ENCODE data around the gene HMCN2. TPM values are rescaled to one million over a fixed set of nuclear protein-coding genes. Genes with fewer than 3 reads are reported as not detected.

HMCN2 gene
- total RNA-seq, 1 donor from 2014 or later = not detected

DNA sequence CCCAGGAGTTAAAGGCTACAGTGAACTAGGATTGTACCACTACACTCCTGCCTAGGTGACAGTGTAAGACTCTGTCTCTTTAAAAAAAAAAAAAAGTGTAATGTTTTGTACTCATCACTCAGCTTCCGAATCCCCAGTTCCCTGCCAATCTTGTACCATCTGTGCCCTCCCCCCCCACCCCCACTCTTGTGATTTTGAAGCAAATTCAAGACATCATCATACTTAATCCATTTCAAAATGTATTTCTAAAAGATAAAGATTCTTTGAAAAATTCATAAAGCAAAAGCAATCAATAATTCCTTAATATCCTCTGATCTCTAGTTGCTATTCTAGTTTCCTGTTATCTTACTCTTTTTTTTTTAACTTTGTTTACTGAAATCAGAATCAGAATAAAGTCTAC, 34.9 kb upstream of the HMCN2 start:
- intact Hi-C loops (cut with micrococcal nuclease) = no loop called here
- Mint-ChIP-seq H3K4me3 (no peak overlapping the region), H3K27ac (no peak overlapping the region), H3K9me3 (peaks cover 9% of the 10 kb centered on the region), H3K27me3 (peaks cover 2% of the 10 kb centered on the region), H3K4me1 (no peaks in the 10 kb centered on the region), H3K36me3 (ENCODE audit: low read depth) (no peaks in the 10 kb centered on the region)
- no peak for DNase-seq
- POLR2A ChIA-PET = no interaction called here
- TF ChIP-seq, protein P1, sequence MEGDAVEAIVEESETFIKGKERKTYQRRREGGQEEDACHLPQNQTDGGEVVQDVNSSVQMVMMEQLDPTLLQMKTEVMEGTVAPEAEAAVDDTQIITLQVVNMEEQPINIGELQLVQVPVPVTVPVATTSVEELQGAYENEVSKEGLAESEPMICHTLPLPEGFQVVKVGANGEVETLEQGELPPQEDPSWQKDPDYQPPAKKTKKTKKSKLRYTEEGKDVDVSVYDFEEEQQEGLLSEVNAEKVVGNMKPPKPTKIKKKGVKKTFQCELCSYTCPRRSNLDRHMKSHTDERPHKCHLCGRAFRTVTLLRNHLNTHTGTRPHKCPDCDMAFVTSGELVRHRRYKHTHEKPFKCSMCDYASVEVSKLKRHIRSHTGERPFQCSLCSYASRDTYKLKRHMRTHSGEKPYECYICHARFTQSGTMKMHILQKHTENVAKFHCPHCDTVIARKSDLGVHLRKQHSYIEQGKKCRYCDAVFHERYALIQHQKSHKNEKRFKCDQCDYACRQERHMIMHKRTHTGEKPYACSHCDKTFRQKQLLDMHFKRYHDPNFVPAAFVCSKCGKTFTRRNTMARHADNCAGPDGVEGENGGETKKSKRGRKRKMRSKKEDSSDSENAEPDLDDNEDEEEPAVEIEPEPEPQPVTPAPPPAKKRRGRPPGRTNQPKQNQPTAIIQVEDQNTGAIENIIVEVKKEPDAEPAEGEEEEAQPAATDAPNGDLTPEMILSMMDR (IDR thresholded peaks at IDR 0.05) = no peak
- CTCF ChIA-PET = no interaction called here
- no peak for ATAC-seq (ENCODE audit: low read depth)

DNA sequence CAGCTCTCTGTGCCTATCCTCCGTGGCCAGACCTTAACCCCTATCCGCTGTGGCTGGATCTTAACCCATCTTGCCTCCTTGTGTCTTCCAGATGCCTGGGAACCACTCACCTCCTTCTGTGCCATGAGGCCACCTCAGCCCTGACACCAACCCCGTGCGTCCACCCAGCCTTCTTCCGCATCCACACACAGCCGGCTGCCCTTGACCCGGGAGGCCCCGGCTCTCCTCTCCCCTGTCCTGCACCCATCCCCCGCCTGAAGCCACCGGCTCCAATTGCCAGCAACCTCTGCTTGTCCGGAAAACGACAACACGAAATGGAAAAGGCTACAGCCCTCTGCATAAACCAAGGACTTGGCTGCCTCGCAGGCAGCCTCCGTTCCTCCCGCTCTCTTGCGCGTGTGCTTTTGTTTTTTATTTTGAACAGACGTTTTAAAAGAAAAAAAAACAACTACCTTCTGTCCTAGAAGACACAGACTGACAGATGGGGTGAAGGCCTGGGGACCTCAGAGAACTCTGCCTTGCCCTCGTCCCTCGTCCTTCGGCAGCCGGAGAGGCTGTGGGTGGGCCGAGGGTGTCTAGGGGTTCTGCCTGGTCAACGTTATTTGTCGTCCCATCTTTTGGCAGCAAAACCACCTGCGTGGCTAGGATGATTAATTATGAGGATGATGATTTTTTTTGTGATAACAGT, 32.5 kb upstream of the HMCN2 start:
- intact Hi-C loops (cut with micrococcal nuclease) = no loop called here
- ChIA-PET POLR2A (no interaction called here), CTCF (no interaction called here)
- H3K4me1 Mint-ChIP-seq = peaks cover 3% of the 10 kb centered on the region
- peaks cover 5% of the 10 kb centered on the region for H3K27me3 Mint-ChIP-seq
- H3K27ac Mint-ChIP-seq = no peak overlapping the region
- TF ChIP-seq, protein P1 (IDR thresholded peaks at IDR 0.05) = no peak
- H3K9me3 Mint-ChIP-seq = no peaks in the 10 kb centered on the region
- H3K36me3 Mint-ChIP-seq (ENCODE audit: low read depth) = no peaks in the 10 kb centered on the region
- ATAC-seq (ENCODE audit: low read depth) (no peak), DNase-seq (no peak)
- H3K4me3 Mint-ChIP-seq = no peak overlapping the region

DNA sequence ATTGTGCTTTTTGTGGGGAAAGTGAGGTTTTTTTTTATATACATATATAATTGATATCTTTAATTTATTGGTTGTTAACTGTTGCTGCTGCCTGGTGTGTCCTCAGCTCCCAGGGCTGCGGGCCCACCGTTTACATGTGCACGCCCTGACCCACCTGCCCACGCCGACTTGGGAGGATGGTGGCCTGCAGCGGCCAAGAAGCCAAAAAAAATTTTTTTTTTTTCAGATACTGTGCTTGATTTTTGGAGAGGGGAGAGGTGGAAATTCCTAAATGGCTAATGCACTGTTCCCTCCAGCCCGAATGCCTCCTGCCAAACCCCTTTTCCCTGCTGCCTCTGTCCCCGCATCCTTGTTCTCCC, 32.0 kb upstream of the HMCN2 start:
- intact Hi-C loops (cut with micrococcal nuclease) = no loop called here
- TF ChIP-seq, protein P1 (IDR thresholded peaks at IDR 0.05) = no peak
- no peak overlapping the region for H3K4me3 Mint-ChIP-seq
- no peaks in the 10 kb centered on the region for H3K9me3 Mint-ChIP-seq
- ATAC-seq (ENCODE audit: low read depth) (no peak), DNase-seq (no peak)
- H3K36me3 Mint-ChIP-seq (ENCODE audit: low read depth) = no peaks in the 10 kb centered on the region
- H3K4me1 Mint-ChIP-seq = peaks cover 5% of the 10 kb centered on the region
- CTCF ChIA-PET = no interaction called here
- POLR2A ChIA-PET = no interaction called here
- no peak overlapping the region for H3K27ac Mint-ChIP-seq
- peaks cover 5% of the 10 kb centered on the region for H3K27me3 Mint-ChIP-seq

DNA sequence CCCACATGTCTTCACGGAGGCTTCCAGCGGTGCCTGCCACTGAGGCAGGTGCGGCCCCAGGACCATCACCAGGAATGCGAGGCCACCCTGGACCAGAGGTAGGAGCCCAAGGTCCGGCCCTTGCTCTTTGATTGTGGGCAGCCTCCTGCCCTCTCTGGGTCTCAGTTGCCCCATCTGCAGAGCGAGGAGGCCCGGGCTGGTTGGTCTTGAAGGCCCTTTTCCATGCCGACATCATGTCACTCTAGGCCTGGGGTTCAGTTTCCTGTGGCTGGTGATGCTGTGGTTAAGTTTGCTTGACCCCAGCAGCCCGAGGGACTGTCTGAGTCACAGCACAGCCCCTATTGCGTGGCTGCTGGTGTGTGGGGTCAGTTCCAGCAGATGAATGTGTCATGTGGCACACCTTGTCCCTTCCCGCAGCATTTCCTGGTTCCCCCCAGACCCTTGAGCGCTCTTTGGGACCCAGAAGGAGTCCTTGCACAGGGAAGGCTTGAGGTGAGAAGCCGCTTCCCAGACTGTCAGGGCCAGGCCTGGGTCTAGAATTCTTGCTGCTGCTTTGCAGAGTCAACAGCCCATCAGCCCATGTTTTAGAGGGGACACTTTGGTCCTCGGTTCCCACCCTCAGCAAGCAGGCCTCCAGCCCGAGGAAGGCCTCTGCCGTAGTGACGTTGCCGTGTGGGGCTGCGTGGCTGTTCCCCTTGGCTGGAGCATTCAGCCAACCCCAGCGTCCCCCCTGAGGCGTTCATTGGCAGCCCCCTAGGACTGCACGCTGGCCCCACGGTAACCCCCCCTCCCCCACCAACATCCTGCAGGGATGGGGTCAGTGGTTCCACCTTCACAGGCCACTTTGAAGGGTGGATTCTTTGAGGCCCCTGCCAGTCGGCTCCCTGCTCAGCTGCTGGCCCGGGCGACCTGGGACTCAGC, 31.0 kb upstream of the HMCN2 start:
- POLR2A ChIA-PET = no interaction called here
- DNase-seq (no peak), ATAC-seq (ENCODE audit: low read depth) (no peak)
- CTCF ChIA-PET = interaction anchor here (10.6 kb wide), 1 partner anchor 128 kb away, joined by 108 read pairs; no protein-coding TSS in a partner anchor
- no peaks in the 10 kb centered on the region for H3K36me3 Mint-ChIP-seq (ENCODE audit: low read depth)
- H3K9me3 Mint-ChIP-seq = no peaks in the 10 kb centered on the region
- H3K4me1 Mint-ChIP-seq = peaks cover 13% of the 10 kb centered on the region
- H3K27me3 Mint-ChIP-seq = peaks cover 4% of the 10 kb centered on the region
- intact Hi-C loops (cut with micrococcal nuclease) = loop anchor here (5.0 kb wide), 2 partner anchors 332 to 432 kb away; partner anchors contain the start of gene TOR1B
- TF ChIP-seq, protein P1 (IDR thresholded peaks at IDR 0.05) = no peak
- H3K4me3 Mint-ChIP-seq = no peak overlapping the region
- no peak overlapping the region for H3K27ac Mint-ChIP-seq

Measured in activated B cell treated with CpG ODN at 0.5 μM for 24 hours (primary cell).